WTC11 (cell line): ENCODE data around the gene REC8. TPM values are rescaled to one million over a fixed set of nuclear protein-coding genes. Genes with fewer than 3 reads are reported as not detected.

Experiments
- ATAC-seq: fragments of 200-7000 bp; cut with Tn5 transposase; 2 replicates; pipeline ENCODE4 v1.10.0; 2021; ENCODE audit warnings: mild to moderate bottlenecking, moderate library complexity
- CTCF ChIA-PET: fragments of 300-600 bp; sonication (Branson Sonifier 250); formaldehyde crosslinking; loops from one replicate; lab custom pipeline; 2021; ENCODE audit warnings: antibody characterized with exemption; lab: Charles Lee
- POLR2A ChIA-PET: fragments of 350-600 bp; sonication (Branson Sonifier 250); formaldehyde crosslinking; loops from one replicate; lab custom pipeline; 2021; ENCODE audit warnings: antibody characterized with exemption; lab: Charles Lee
- DNase-seq: peaks from one replicate; pipeline ENCODE4 v3.0.0; 2021; ENCODE audit warnings: low spot score
- H3K27ac Mint-ChIP-seq: 2 replicates; pipeline ENCODE4 v1.8.0; 2021; ENCODE audit warnings: mixed read lengths
- H3K27me3 Mint-ChIP-seq: 2 replicates; pipeline ENCODE4 v1.8.0; 2021; ENCODE audit warnings: low read depth, mild to moderate bottlenecking, moderate library complexity, mixed read lengths
- H3K36me3 Mint-ChIP-seq: 2 replicates; pipeline ENCODE4 v1.8.0; 2021; ENCODE audit warnings: mixed read lengths
- H3K4me1 Mint-ChIP-seq: 2 replicates; pipeline ENCODE4 v1.8.0; 2022; ENCODE audit warnings: mixed read lengths
- H3K4me3 Mint-ChIP-seq: 2 replicates; pipeline ENCODE4 v1.8.0; 2021; ENCODE audit warnings: mild to moderate bottlenecking, moderate library complexity, mixed read lengths
- H3K9me3 Mint-ChIP-seq: 2 replicates; pipeline ENCODE4 v1.8.0; 2021; ENCODE audit warnings: mixed read lengths
- ESRRA ChIP-seq: sonication (generic); formaldehyde crosslinking; IDR thresholded peaks from 2 replicates; pipeline ENCODE4 v1.8.1; 2022; ENCODE audit warnings: mild to moderate bottlenecking, missing genetic modification reagents, borderline replicate concordance
- FOXK1 ChIP-seq: sonication (generic); formaldehyde crosslinking; IDR thresholded peaks from 2 replicates; pipeline ENCODE4 v1.8.0; 2022; ENCODE audit warnings: mild to moderate bottlenecking, moderate library complexity, missing genetic modification reagents
- HMGA2 ChIP-seq: fragments of 250-450 bp; sonication (Bioruptor Pico); IDR thresholded peaks from 2 replicates; pipeline ENCODE4 v1.4.0; 2021; ENCODE audit warnings: mild to moderate bottlenecking, moderate library complexity
- MXD4 ChIP-seq: fragments of 250-450 bp; sonication (Bioruptor Pico); IDR thresholded peaks from 2 replicates; pipeline ENCODE4 v1.8.0; 2021; ENCODE audit warnings: mild to moderate bottlenecking, moderate library complexity, borderline replicate concordance
- MYBL2 ChIP-seq: sonication (generic); formaldehyde crosslinking; IDR thresholded peaks from 2 replicates; pipeline ENCODE4 v1.8.1; 2023; ENCODE audit warnings: mild to moderate bottlenecking, moderate library complexity, missing genetic modification reagents
- NFYB ChIP-seq: sonication (generic); formaldehyde crosslinking; conservative IDR thresholded peaks from 2 replicates; pipeline ENCODE4 v1.8.0; 2022; ENCODE audit warnings: low read depth, missing genetic modification reagents
- PRRX2 ChIP-seq: fragments of 250-450 bp; sonication (Bioruptor Pico); IDR thresholded peaks from 2 replicates; pipeline ENCODE4 v1.8.0; 2021; ENCODE audit warnings: mild to moderate bottlenecking
- TEAD4 ChIP-seq: sonication (generic); formaldehyde crosslinking; IDR thresholded peaks from 2 replicates; pipeline ENCODE4 v1.8.0; 2022; ENCODE audit warnings: mild to moderate bottlenecking, missing genetic modification reagents
- ZBTB21 ChIP-seq: sonication (generic); formaldehyde crosslinking; IDR thresholded peaks from 2 replicates; pipeline ENCODE4 v1.8.1; 2023; ENCODE audit warnings: mild to moderate bottlenecking, missing genetic modification reagents, borderline replicate concordance
- total RNA-seq: library from RNA; stranded (reverse); gene quantifications from 3 replicates; pipeline ENCODE4 v1.2.3, GENCODE V29; 2021
- TF ChIP-seq, protein P1 (sequence below): sonication (generic); formaldehyde crosslinking; IDR thresholded peaks from 2 replicates; pipeline ENCODE4 v1.8.0; 2022; ENCODE audit warnings: missing genetic modification reagents
- TF ChIP-seq, protein P2 (sequence below): sonication (generic); formaldehyde crosslinking; IDR thresholded peaks from 2 replicates; pipeline ENCODE4 v1.8.0; 2022; ENCODE audit warnings: mild to moderate bottlenecking, missing genetic modification reagents
- TF ChIP-seq, protein P3 (sequence below): sonication (generic); formaldehyde crosslinking; IDR thresholded peaks from 2 replicates; pipeline ENCODE4 v1.8.1; 2022; ENCODE audit warnings: low read depth, missing genetic modification reagents, borderline replicate concordance
- TF ChIP-seq, protein P4 (sequence below): sonication (generic); formaldehyde crosslinking; conservative IDR thresholded peaks from 2 replicates; pipeline ENCODE4 v1.8.1; 2022; ENCODE audit warnings: mild to moderate bottlenecking, missing genetic modification reagents
- TF ChIP-seq, protein P5 (sequence below): sonication (generic); formaldehyde crosslinking; IDR thresholded peaks from 2 replicates; pipeline ENCODE4 v1.8.0; 2022; ENCODE audit warnings: mild to moderate bottlenecking, missing genetic modification reagents

REC8 gene
- total RNA-seq, 1 experiment from 2014 or later: 32.2 TPM

DNA sequence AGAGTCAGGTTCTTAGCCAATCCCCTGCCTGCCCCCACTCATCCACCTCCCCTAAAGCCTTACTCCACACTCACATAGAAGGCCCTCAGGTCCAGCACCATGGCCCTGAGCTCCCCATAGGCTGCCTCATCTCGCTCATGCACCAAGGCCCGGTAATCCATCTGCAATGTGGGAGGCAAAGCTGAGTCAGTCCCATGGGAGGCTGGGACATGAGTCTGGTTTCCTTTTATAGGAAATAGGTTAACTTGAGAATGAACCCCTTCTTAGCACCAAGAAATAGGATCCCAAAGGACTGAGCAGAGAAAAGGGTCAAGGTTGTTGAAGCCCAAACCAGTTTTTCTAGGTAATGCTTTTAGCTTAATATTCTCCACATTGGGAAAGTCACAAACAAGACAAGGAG is 28.4 kb upstream of the REC8 start:
- POLR2A ChIA-PET: no interaction called here
- H3K27ac Mint-ChIP-seq: no peak overlapping the region
- H3K4me1 Mint-ChIP-seq: peaks cover 29% of the 10 kb centered on the region
- DNase-seq (no peak), ATAC-seq (no peak)
- TF ChIP-seq, protein P1, sequence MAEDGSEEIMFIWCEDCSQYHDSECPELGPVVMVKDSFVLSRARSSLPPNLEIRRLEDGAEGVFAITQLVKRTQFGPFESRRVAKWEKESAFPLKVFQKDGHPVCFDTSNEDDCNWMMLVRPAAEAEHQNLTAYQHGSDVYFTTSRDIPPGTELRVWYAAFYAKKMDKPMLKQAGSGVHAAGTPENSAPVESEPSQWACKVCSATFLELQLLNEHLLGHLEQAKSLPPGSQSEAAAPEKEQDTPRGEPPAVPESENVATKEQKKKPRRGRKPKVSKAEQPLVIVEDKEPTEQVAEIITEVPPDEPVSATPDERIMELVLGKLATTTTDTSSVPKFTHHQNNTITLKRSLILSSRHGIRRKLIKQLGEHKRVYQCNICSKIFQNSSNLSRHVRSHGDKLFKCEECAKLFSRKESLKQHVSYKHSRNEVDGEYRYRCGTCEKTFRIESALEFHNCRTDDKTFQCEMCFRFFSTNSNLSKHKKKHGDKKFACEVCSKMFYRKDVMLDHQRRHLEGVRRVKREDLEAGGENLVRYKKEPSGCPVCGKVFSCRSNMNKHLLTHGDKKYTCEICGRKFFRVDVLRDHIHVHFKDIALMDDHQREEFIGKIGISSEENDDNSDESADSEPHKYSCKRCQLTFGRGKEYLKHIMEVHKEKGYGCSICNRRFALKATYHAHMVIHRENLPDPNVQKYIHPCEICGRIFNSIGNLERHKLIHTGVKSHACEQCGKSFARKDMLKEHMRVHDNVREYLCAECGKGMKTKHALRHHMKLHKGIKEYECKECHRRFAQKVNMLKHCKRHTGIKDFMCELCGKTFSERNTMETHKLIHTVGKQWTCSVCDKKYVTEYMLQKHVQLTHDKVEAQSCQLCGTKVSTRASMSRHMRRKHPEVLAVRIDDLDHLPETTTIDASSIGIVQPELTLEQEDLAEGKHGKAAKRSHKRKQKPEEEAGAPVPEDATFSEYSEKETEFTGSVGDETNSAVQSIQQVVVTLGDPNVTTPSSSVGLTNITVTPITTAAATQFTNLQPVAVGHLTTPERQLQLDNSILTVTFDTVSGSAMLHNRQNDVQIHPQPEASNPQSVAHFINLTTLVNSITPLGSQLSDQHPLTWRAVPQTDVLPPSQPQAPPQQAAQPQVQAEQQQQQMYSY (CRISPR knock-in tag): no peak
- TF ChIP-seq MYBL2 (CRISPR knock-in tag): no peak
- TF ChIP-seq NFYB (CRISPR knock-in tag): no peak
- CTCF ChIA-PET: interaction anchor here (1.5 kb wide), 1 partner anchor 18 kb away, joined by 3 read pairs; the partner anchor contains the start of gene IRF9
- H3K4me3 Mint-ChIP-seq: no peak overlapping the region
- peaks cover 29% of the 10 kb centered on the region for H3K36me3 Mint-ChIP-seq
- H3K27me3 Mint-ChIP-seq: no peaks in the 10 kb centered on the region
- no peaks in the 10 kb centered on the region for H3K9me3 Mint-ChIP-seq

DNA sequence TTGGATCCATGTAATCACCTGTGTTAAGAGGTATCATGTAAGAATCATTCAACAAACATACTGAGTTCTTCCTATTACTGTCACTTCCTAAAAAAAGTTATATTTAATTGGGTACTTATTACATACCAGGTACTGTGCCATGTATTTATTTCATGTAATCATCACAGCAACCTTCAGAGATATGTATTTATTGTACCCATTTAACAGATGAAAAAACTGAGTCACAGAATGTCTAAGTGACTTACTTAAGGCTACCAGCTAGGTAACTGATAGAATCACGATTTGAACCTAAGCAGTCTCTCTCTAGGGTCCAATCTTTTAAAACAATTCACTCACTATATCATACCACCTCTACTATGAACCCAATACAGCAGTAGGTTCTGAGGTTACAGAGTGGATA is 27.4 kb upstream of the REC8 start:
- Mint-ChIP-seq H3K27ac (no peak overlapping the region), H3K27me3 (no peaks in the 10 kb centered on the region), H3K4me3 (no peak overlapping the region), H3K9me3 (no peaks in the 10 kb centered on the region), H3K4me1 (peaks cover 28% of the 10 kb centered on the region), H3K36me3 (peaks cover 26% of the 10 kb centered on the region)
- DNase-seq (no peak), ATAC-seq (no peak)
- ChIA-PET CTCF (interaction anchor here (1.5 kb wide), 1 partner anchor 17 kb away, joined by 3 read pairs; the partner anchor contains the start of gene IRF9), POLR2A (no interaction called here)
- TF ChIP-seq, protein P2, sequence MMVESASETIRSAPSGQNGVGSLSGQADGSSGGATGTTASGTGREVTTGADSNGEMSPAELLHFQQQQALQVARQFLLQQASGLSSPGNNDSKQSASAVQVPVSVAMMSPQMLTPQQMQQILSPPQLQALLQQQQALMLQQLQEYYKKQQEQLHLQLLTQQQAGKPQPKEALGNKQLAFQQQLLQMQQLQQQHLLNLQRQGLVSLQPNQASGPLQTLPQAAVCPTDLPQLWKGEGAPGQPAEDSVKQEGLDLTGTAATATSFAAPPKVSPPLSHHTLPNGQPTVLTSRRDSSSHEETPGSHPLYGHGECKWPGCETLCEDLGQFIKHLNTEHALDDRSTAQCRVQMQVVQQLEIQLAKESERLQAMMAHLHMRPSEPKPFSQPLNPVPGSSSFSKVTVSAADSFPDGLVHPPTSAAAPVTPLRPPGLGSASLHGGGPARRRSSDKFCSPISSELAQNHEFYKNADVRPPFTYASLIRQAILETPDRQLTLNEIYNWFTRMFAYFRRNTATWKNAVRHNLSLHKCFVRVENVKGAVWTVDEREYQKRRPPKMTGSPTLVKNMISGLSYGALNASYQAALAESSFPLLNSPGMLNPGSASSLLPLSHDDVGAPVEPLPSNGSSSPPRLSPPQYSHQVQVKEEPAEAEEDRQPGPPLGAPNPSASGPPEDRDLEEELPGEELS (CRISPR knock-in tag): no peak
- TF ChIP-seq, all 79 proteins: peak for 0

DNA sequence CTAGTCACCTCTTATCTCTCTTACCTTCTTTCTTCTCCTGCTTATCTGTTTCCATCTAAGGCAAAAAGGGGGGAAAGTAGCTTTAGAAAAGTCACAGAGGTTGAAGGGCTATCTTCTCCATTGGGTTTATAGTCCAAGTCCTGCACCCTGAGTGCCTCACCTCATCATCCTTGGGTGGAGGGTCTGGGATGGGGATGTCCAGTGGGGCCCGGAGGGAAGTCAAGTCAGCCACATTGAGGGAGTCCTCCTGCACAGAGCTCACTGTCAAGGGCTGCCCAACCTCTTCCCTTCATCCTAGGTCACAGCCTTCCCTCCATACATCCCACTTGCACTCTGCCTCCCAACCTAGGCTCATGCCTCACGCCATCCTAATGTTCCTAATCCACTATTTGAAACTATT is 26.7 kb upstream of the REC8 start:
- TF ChIP-seq PRRX2: no peak
- TF ChIP-seq, protein P3, sequence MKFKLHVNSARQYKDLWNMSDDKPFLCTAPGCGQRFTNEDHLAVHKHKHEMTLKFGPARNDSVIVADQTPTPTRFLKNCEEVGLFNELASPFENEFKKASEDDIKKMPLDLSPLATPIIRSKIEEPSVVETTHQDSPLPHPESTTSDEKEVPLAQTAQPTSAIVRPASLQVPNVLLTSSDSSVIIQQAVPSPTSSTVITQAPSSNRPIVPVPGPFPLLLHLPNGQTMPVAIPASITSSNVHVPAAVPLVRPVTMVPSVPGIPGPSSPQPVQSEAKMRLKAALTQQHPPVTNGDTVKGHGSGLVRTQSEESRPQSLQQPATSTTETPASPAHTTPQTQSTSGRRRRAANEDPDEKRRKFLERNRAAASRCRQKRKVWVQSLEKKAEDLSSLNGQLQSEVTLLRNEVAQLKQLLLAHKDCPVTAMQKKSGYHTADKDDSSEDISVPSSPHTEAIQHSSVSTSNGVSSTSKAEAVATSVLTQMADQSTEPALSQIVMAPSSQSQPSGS (CRISPR knock-in tag): no peak
- no peak for TF ChIP-seq HMGA2 (CRISPR knock-in tag)
- no peak for TF ChIP-seq MXD4
- TF ChIP-seq, protein P4, sequence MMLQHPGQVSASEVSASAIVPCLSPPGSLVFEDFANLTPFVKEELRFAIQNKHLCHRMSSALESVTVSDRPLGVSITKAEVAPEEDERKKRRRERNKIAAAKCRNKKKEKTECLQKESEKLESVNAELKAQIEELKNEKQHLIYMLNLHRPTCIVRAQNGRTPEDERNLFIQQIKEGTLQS: no peak
- no peak for TF ChIP-seq ZBTB21
- no peak for TF ChIP-seq ESRRA (CRISPR knock-in tag)
- TF ChIP-seq, protein P5, sequence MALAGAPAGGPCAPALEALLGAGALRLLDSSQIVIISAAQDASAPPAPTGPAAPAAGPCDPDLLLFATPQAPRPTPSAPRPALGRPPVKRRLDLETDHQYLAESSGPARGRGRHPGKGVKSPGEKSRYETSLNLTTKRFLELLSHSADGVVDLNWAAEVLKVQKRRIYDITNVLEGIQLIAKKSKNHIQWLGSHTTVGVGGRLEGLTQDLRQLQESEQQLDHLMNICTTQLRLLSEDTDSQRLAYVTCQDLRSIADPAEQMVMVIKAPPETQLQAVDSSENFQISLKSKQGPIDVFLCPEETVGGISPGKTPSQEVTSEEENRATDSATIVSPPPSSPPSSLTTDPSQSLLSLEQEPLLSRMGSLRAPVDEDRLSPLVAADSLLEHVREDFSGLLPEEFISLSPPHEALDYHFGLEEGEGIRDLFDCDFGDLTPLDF: no peak
- TF ChIP-seq FOXK1 (CRISPR knock-in tag): no peak
- TF ChIP-seq TEAD4 (CRISPR knock-in tag): no peak
- CTCF ChIA-PET: interaction anchor here (1.4 to 4.1 kb wide), 3 partner anchors 16 to 126 kb away, joined by 4 to 55 read pairs (median 12); partner anchors contain the start of gene IRF9
- no peak for ATAC-seq
- Mint-ChIP-seq H3K27me3 (no peaks in the 10 kb centered on the region), H3K27ac (no peak overlapping the region), H3K4me3 (peak overlapping the region; percentile 99), H3K36me3 (peaks cover 29% of the 10 kb centered on the region), H3K4me1 (peaks cover 24% of the 10 kb centered on the region), H3K9me3 (no peaks in the 10 kb centered on the region)
- POLR2A ChIA-PET: interaction anchor here (1.8 to 3.3 kb wide), 2 partner anchors 31 to 63 kb away, joined by 9 to 24 read pairs; partner anchors contain the start of genes DCAF11 and NRL
- no peak for DNase-seq
